Heart left ventricle (tissue), 13 donors: ENCODE measurements around the gene RCHY1.

ENCODE experiments used
- POLR2A ChIP-seq, 2 donors: fragments of 450-650 bp; IDR thresholded peaks; one replicate each; pipeline ENCODE4 v1.6.1; 2017; ENCODE audit warnings: antibody characterized with exemption in 2 of 2, mild to moderate bottlenecking in 2 of 2, moderate library complexity in 2 of 2
- TF ChIP-seq, protein P1 (sequence below), 12 donors: fragments of 200-600 bp; sonication (generic) in 4 of 12; IDR thresholded peaks; one replicate each; pipeline versions ENCODE4 v1.5.0 to v1.8.0; 2018 to 2022; ENCODE audit warnings: antibody characterized with exemption in 12 of 12, mild to moderate bottlenecking in 5 of 12
- donor health status: ischemic (EF 13 %, LVEDD 7.1; RV severe dilation, severe dysfunction).
- donor health status: DM: no; HTN: yes; CAD: no.
- donor health status: DM: no; HTN: no; CAD: no.
- donor health status: ischemic (EF 25% LVEDD 6.9; RV normal size, moderate dysfunction).
- donor health status: ischemic (EF 25% LVEDD 5.7; RV mildly dilated, moderate dysfunction).
- donor health status: ischemic (EF 35%, LVEDD 5.7; RV mildly dilated, moderate dysfunction).
- donor health status: nonischemic (EF 11% LVEDD 7.7; RV severe dilation, severe dysfunction).
- donor health status: DM: yes; HTN: yes; CAD: no.
- donor health status: PGD.
- donor health status: ischemic (EF 29% LVEDD 5.4; RV normal size, mild dysfunction).
- donor health status: nonischemic (EF 23%, LVEDD 6.1; RV moderate dilation, normal function).

DNA sequence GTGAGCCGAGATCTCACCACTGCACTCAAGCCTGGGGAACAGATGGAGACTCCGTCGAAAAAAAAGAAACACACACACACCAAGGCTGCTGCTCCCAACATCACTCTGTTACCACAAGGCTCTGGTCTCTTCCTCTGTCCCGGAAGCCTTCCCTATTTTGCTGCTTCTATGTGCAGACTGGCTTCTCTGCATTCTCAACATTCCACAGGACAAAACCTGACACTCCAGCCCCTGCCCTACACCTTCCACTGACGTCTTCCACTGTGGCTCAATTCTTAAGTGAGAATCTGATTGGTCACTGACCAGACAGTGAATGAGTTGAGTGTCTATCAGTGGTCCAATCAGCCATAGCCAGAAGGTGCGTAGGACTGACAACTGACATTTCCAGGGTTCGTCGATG, 47.6 kb upstream of the RCHY1 start:
- TF ChIP-seq, protein P1, sequence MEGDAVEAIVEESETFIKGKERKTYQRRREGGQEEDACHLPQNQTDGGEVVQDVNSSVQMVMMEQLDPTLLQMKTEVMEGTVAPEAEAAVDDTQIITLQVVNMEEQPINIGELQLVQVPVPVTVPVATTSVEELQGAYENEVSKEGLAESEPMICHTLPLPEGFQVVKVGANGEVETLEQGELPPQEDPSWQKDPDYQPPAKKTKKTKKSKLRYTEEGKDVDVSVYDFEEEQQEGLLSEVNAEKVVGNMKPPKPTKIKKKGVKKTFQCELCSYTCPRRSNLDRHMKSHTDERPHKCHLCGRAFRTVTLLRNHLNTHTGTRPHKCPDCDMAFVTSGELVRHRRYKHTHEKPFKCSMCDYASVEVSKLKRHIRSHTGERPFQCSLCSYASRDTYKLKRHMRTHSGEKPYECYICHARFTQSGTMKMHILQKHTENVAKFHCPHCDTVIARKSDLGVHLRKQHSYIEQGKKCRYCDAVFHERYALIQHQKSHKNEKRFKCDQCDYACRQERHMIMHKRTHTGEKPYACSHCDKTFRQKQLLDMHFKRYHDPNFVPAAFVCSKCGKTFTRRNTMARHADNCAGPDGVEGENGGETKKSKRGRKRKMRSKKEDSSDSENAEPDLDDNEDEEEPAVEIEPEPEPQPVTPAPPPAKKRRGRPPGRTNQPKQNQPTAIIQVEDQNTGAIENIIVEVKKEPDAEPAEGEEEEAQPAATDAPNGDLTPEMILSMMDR (IDR thresholded peaks at IDR 0.05) = no peak
- TF ChIP-seq POLR2A (IDR thresholded peaks at IDR 0.05) = no peak
